HepG2 (cell line): Measurements from ENCODE around the gene SNRPD2. TPM values are rescaled to one million over a fixed set of nuclear protein-coding genes. Genes with fewer than 3 reads are reported as not detected.
A peak's percentile ranks its signal among the peaks of the same experiment; 100 is the strongest.

Experiments used
- ADNP ChIP-seq: sonication (generic); formaldehyde crosslinking; IDR thresholded peaks from 2 replicates; pipeline ENCODE4 v1.4.0; 2020; ENCODE audit warnings: missing genetic modification reagents
- BATF2 ChIP-seq: sonication (generic); formaldehyde crosslinking; IDR thresholded peaks from 2 replicates; pipeline ENCODE4 v1.8.0; 2022; ENCODE audit warnings: mild to moderate bottlenecking, missing genetic modification reagents, moderate library complexity
- CENPX ChIP-seq: sonication (generic); formaldehyde crosslinking; IDR thresholded peaks from 2 replicates; pipeline ENCODE4 v1.9.0; 2021; ENCODE audit warnings: mild to moderate bottlenecking, missing genetic modification reagents, moderate library complexity
- E2F5 ChIP-seq: sonication (generic); formaldehyde crosslinking; conservative IDR thresholded peaks from 2 replicates; pipeline ENCODE4 v1.4.0; 2020; ENCODE audit warnings: missing genetic modification reagents
- FOSL2 ChIP-seq: sonication (generic); formaldehyde crosslinking; IDR thresholded peaks from 2 replicates; pipeline ENCODE4 v1.4.0; 2020; ENCODE audit warnings: missing genetic modification reagents
- FOXA3 ChIP-seq: IDR thresholded peaks from 2 replicates; pipeline ENCODE4 v1.6.1; 2016; ENCODE audit warnings: missing genetic modification reagents, missing compliant biosample characterization
- GLMP ChIP-seq: sonication (generic); formaldehyde crosslinking; IDR thresholded peaks from 2 replicates; pipeline ENCODE4 v1.9.0; 2021; ENCODE audit warnings: missing genetic modification reagents, mild to moderate bottlenecking, borderline replicate concordance
- MAF1 ChIP-seq: sonication (generic); formaldehyde crosslinking; IDR thresholded peaks from 2 replicates; pipeline ENCODE4 v1.5.0; 2020; ENCODE audit warnings: missing genetic modification reagents, borderline replicate concordance
- MNT ChIP-seq: fragments of 450-650 bp; IDR thresholded peaks from 2 replicates; pipeline ENCODE4 v1.6.1; 2016
- NKX3-1 ChIP-seq: sonication (generic); formaldehyde crosslinking; IDR thresholded peaks from 2 replicates; pipeline ENCODE4 v1.5.0; 2020; ENCODE audit warnings: missing genetic modification reagents
- PHF5A ChIP-seq: IDR thresholded peaks from one replicate; pipeline ENCODE4 v1.6.1; 2018; ENCODE audit warnings: low read depth, missing genetic modification reagents; ENCODE audit not compliant: unreplicated experiment
- PLRG1 ChIP-seq: fragments of 450-650 bp; conservative IDR thresholded peaks from 2 replicates; pipeline ENCODE4 v1.6.1; 2016
- RFX1 ChIP-seq: fragments of 450-650 bp; IDR thresholded peaks from 2 replicates; pipeline ENCODE4 v1.6.1; 2017
- RFXANK ChIP-seq: IDR thresholded peaks from 2 replicates; pipeline ENCODE4 v1.6.1; 2016
- SATB2 ChIP-seq: sonication (generic); formaldehyde crosslinking; IDR thresholded peaks from 2 replicates; pipeline ENCODE4 v1.5.0; 2020; ENCODE audit warnings: missing genetic modification reagents
- SOX13 ChIP-seq, 3 experiments: fragments of 450-650 bp in 1 of 3; sonication (generic) in 1 of 3; formaldehyde crosslinking in 1 of 3; IDR thresholded peaks in 2 of 3; conservative IDR thresholded peaks in 1 of 3; 2 replicates each; pipeline versions ENCODE4 v1.5.0 to v1.6.1; 2016 to 2020; ENCODE audit warnings: antibody characterized with exemption in 1 of 3, mild to moderate bottlenecking in 1 of 3, missing compliant biosample characterization in 1 of 3, missing genetic modification reagents in 1 of 3, moderate library complexity in 1 of 3
- TARDBP ChIP-seq: sonication (generic); formaldehyde crosslinking; IDR thresholded peaks from 2 replicates; pipeline ENCODE4 v1.8.0; 2022; ENCODE audit warnings: mild to moderate bottlenecking, missing genetic modification reagents
- ZMAT3 ChIP-seq: sonication (generic); formaldehyde crosslinking; conservative IDR thresholded peaks from 2 replicates; pipeline ENCODE4 v1.7.0; 2021; ENCODE audit warnings: missing genetic modification reagents
- ZMYM3 ChIP-seq: sonication (generic); formaldehyde crosslinking; IDR thresholded peaks from 2 replicates; pipeline ENCODE4 v1.5.1; 2020; ENCODE audit warnings: mild to moderate bottlenecking, missing genetic modification reagents
- ZNF382 ChIP-seq: sonication (generic); formaldehyde crosslinking; IDR thresholded peaks from 2 replicates; pipeline ENCODE4 v1.5.0; 2020; ENCODE audit warnings: missing genetic modification reagents, mild to moderate bottlenecking, borderline replicate concordance
- ZNF451 ChIP-seq: sonication (generic); formaldehyde crosslinking; IDR thresholded peaks from 2 replicates; pipeline ENCODE4 v1.5.0; 2020; ENCODE audit warnings: mild to moderate bottlenecking, missing genetic modification reagents
- ZNF607 ChIP-seq: sonication (generic); formaldehyde crosslinking; IDR thresholded peaks from 2 replicates; pipeline ENCODE4 v1.5.1; 2020; ENCODE audit warnings: missing genetic modification reagents, mild to moderate bottlenecking, borderline replicate concordance
- polyA plus RNA-seq, 8 experiments: library from polyadenylated mRNA; depleted of rRNA in 3 of 8; stranded (reverse) in 7 of 8; unstranded in 1 of 8; fragments of >200 nt; fragmentation: Illumina TruSeq in 4 of 8; extraction: Trizol in 4 of 8; gene quantifications; 2 replicates each; pipeline versions ENCODE4 v1.2.1 to v1.2.3, GENCODE V29; 2011 to 2016; ENCODE audit warnings: low read depth in 4 of 8, missing spikeins in 1 of 8, mixed read lengths in 1 of 8; ENCODE audit not compliant: insufficient read depth in 1 of 8
- total RNA-seq, 5 experiments: library from RNA; depleted of rRNA; stranded (reverse); fragments of >200 nt; fragmentation: Illumina TruSeq; extraction: Trizol; gene quantifications; 2 replicates each; pipeline ENCODE4 v1.2.3, GENCODE V29; 2016; ENCODE audit warnings: low read depth in 1 of 5
- TF ChIP-seq, protein P1 (sequence below): sonication (generic); formaldehyde crosslinking; IDR thresholded peaks from 2 replicates; pipeline ENCODE4 v1.5.0; 2020; ENCODE audit warnings: mild to moderate bottlenecking, missing genetic modification reagents, moderate library complexity
- TF ChIP-seq, protein P2 (sequence below): sonication (generic); formaldehyde crosslinking; IDR thresholded peaks from 2 replicates; pipeline ENCODE4 v1.5.1; 2020; ENCODE audit warnings: mild to moderate bottlenecking, moderate library complexity, missing genetic modification reagents

SNRPD2 gene
- total and polyA plus RNA-seq, 2 of the 13 experiments (the other 11 are each of a cell fraction or from before 2014, with no cell fraction given) = 299 to 485 TPM

DNA sequence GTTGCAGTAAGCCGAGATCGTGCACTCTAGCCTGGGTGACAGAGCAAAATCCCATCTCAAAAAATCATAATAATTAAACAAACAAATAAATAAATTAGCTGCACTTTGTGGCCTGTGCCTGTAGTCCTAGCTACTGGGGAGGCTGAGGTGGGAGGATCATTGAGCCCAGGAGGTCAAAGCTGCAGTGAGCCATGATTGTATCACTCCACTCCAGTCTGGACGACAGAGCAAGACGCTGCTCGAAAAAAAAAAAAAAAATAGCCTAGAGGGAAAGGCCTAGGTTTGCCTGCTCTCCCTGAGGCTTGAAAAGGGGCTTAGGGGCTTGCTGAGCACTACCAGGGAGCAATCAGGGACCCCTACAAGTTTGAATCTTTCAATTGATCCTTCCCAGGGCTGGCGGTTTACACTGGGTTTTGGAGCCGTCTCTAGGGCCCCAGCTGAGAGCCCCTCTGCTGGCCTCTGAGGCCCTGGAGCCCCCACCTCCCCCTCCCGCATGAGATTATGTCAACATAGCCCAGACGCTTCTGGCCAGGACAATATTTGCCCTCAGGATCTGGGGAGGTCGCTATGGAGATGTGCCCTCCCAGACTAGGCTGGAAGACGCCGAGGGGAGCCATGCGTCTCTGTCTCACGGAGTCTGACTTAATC lies 34.1 kb downstream of the SNRPD2 start (continued):
- TF ChIP-seq, protein P1, sequence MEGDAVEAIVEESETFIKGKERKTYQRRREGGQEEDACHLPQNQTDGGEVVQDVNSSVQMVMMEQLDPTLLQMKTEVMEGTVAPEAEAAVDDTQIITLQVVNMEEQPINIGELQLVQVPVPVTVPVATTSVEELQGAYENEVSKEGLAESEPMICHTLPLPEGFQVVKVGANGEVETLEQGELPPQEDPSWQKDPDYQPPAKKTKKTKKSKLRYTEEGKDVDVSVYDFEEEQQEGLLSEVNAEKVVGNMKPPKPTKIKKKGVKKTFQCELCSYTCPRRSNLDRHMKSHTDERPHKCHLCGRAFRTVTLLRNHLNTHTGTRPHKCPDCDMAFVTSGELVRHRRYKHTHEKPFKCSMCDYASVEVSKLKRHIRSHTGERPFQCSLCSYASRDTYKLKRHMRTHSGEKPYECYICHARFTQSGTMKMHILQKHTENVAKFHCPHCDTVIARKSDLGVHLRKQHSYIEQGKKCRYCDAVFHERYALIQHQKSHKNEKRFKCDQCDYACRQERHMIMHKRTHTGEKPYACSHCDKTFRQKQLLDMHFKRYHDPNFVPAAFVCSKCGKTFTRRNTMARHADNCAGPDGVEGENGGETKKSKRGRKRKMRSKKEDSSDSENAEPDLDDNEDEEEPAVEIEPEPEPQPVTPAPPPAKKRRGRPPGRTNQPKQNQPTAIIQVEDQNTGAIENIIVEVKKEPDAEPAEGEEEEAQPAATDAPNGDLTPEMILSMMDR (CRISPR knock-in tag) = peak; percentile 37
- no peak for TF ChIP-seq TARDBP (CRISPR knock-in tag)
- no peak for TF ChIP-seq MAF1 (CRISPR knock-in tag)
- no peak for TF ChIP-seq ZNF451 (CRISPR knock-in tag)
- TF ChIP-seq RFXANK (CRISPR knock-in tag) = no peak
- TF ChIP-seq ZNF382 (CRISPR knock-in tag) = no peak
- TF ChIP-seq CENPX (CRISPR knock-in tag) = no peak
- TF ChIP-seq PHF5A = no peak
- TF ChIP-seq ADNP = no peak
- peak; percentile 82 for TF ChIP-seq FOXA3
- TF ChIP-seq, protein P2, sequence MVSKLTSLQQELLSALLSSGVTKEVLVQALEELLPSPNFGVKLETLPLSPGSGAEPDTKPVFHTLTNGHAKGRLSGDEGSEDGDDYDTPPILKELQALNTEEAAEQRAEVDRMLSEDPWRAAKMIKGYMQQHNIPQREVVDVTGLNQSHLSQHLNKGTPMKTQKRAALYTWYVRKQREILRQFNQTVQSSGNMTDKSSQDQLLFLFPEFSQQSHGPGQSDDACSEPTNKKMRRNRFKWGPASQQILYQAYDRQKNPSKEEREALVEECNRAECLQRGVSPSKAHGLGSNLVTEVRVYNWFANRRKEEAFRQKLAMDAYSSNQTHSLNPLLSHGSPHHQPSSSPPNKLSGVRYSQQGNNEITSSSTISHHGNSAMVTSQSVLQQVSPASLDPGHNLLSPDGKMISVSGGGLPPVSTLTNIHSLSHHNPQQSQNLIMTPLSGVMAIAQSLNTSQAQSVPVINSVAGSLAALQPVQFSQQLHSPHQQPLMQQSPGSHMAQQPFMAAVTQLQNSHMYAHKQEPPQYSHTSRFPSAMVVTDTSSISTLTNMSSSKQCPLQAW (CRISPR knock-in tag) = no peak
- TF ChIP-seq ZMAT3 (CRISPR knock-in tag) = no peak
- TF ChIP-seq NKX3-1 (CRISPR knock-in tag) = no peak
- TF ChIP-seq FOSL2 (CRISPR knock-in tag) = no peak
- TF ChIP-seq ZMYM3 (CRISPR knock-in tag) = 0 out of 2 replicates have a peak, but pooled peaks have one; percentile 39
- no peak for TF ChIP-seq SOX13 (IDR thresholded peaks at IDR 0.05)
- 0 out of 4 replicates have a peak, but pooled peaks of 1 of the 2 experiments have one; percentile 39 for TF ChIP-seq SOX13 (CRISPR knock-in tag; conservative IDR thresholded peaks at IDR 0.05 in 1 of 2, IDR thresholded peaks at IDR 0.05 in 1 of 2)
- no peak for TF ChIP-seq GLMP (CRISPR knock-in tag)
- no peak for TF ChIP-seq MNT
- TF ChIP-seq RFX1 = no peak
- no peak for TF ChIP-seq ZNF607 (CRISPR knock-in tag)
- no peak for TF ChIP-seq PLRG1
- no peak for TF ChIP-seq BATF2 (CRISPR knock-in tag)
- TF ChIP-seq SATB2 = no peak
- no peak for TF ChIP-seq E2F5 (CRISPR knock-in tag)
